Hepatocyte (in vitro differentiated cells): ENCODE data around the gene PCGF1.

Experiments
- CTCF ChIP-seq: fragments of 200-600 bp; sonication (generic); IDR thresholded peaks from 2 replicates; pipeline ENCODE4 v1.5.1; 2016; ENCODE audit warnings: antibody characterized with exemption, mild to moderate bottlenecking; ENCODE audit not compliant: poor library complexity
- EZH2phosphoT487 ChIP-seq: fragments of 200-600 bp; sonication (generic); IDR thresholded peaks from one replicate; pipeline ENCODE4 v1.6.1; 2018; ENCODE audit warnings: antibody characterized with exemption, mild to moderate bottlenecking, low read depth, moderate library complexity; ENCODE audit not compliant: unreplicated experiment, severe bottlenecking

GRCh38 chr2:74550231-74550630 lies 42.7 kb upstream of the PCGF1 start:
- TF ChIP-seq CTCF (no peak), EZH2phosphoT487 (no peak)
